GM21423 (cell line): ENCODE measurements around the gene POU5F1.
"Not testable (repeated sequence)": the region's sequence is repeated elsewhere in the genome, so short reads cannot be mapped to it uniquely, and the experiment has no call there.

Experiments
- ATAC-seq: cut with Tn5 transposase; IDR thresholded peaks from one replicate; pipeline ENCODE4 v1.9.1; 2021; ENCODE audit warnings: mild to moderate bottlenecking, moderate library complexity; ENCODE audit not compliant: unreplicated experiment

POU5F1 gene

DNA sequence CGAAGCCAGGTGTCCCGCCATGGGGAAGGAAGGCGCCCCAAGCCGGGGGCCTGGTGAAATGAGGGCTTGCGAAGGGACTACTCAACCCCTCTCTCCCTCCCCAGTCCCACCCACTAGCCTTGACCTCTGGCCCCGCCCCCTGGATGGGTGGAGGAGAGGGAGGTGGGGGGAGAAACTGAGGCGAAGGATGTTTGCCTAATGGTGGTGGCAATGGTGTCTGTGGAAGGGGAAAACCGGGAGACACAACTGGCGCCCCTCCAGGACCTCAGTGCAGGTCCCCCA lies at the start of gene POU5F1:
Gene POU5F1, minus strand, starts transcription at position 83 of the 282 bp plus-strand sequence. Its CDS starts 62 bp downstream, at position 21.
- ATAC-seq, result no peak

DNA sequence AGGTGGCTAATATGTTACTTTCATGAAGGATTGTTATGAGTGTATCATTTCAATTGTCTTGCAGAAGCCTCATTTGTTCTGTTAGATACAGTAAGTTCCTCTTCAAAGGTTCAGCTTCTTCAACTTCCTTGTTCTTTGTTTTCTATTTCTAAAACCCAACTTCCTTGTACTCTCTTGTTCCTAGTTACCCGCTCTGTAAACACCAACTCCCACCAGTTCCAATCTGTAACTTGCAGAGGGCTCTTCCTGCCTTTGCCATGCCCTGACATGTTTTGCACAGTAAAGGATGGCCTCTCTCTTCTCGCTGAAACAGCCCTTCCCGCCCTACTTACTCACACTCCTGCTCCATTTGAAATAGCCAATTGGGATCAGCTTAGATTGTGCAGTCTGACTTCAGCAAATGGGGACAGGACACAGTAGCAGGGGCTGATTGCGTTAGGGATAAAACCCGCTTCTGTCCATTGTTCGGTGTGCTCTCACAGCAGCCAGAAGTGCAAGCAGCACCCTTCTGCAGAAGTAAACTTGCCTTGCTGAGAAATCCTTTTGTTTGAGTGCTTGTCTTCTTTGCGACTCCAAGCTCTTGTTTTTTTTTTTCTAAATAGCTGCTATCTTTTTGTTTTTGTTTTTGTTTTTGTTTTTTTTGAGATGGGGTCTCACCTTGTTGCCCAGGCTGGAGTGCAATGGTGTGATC lies 45.9 kb upstream of the POU5F1 start:
- ATAC-seq, result no peak

- not testable (repeated sequence) for ATAC-seq
These were observed 44.7 kb upstream of the POU5F1 start for GRCh38 chr6:31215216-31215615.

GRCh38 chr6:31214516-31214915 lies 44.0 kb upstream of the POU5F1 start:
- ATAC-seq, result no peak

DNA sequence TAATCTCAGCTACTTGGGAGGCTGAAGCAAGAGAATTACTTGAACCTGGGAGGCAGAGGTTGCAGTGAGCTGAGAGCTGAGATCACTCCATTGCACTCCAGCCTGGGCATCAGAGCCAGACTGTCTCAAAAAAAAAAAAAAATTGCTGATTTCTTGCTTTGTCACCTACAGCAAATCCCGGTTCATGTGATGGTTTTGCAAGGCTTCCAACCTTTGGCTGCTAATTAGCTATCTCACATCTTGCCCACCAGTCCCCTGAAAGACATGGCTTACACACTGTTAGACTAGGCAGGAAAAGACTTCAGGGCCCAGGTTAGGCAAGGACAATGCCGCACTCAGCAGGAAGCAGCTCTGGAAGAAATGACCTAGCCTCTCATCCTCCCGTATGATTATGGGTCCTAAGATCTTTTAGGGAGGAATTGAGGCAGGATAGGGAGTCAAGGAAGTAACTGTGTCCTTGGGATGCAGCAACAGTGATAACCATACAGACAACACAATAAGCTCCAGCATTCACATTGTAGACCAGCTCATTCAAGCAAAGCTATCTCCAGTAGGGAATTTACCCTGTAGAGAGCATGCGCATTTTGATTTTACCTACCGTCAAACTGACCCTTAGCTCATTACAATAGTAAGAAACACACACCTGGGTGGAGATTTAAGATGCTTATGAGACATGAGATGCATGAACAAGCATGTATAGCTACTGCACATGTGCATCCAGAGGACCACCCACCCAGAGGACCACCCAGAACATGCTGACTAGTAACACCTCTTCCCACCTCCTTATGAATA lies 40.5 kb upstream of the POU5F1 start:
- ATAC-seq, result no peak

DNA sequence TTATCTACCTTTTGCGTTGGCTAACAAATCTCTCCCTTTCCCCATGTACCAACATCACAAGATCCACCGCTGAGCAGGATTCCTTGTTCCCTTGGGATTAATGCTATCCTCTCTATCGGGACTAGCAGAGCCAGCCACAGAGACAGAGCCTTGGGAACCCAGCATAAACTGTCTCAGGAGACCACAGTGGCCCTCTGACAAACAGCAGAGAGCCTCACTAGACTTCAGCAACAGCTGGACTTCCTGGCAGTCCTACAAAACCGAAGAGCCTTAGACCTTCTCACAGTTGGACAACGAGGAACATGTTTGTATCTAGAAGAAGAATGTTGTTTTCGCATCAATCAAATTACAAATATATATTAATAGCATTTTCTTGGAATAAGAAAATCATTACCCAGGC lies 39.6 kb upstream of the POU5F1 start:
- no peak for ATAC-seq

GRCh38 chr6:31209137-31209536 lies 38.7 kb upstream of the POU5F1 start:
- ATAC-seq, result no peak

- ATAC-seq, result no peak
These were observed 38.0 kb upstream of the POU5F1 start for GRCh38 chr6:31208506-31208905.

DNA sequence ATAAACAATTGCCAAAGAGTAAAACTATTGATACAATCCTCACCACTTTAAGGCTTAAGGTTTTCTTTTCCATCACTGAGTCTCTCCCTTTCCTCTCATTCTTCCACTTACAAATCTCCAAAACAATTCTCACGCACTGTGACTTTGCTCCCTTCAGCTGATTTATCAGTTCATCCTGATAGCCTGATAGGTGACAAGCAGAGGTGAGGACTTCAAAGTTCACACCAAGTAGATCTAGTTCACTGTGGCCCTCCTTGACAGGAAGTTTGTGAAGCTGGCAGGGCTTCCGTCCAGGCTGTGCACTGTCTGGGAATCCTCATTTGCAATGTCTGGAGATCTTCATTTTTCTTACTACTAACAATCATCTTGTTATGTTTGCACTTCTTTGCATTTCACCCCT lies 35.2 kb upstream of the POU5F1 start:
- no peak for ATAC-seq

DNA sequence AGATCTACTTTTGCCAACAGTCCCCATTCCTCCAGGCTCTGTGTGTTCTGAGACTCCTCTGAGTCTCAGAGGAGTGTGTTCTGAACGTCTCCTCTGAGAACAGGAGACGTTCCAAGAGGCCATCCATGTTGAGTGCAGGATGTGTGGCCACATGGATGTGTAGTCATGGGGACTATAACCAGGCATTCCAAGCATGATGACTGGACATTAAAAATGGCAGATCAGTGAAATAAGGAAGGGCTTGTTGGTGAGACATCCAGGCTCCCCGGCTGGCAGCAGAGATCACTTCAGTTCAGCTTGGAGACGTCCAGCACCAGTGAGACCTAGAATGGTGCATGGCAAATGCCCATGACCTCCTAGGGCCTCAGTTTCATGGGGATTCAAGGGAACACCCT lies 34.3 kb upstream of the POU5F1 start:
- no peak for ATAC-seq

GRCh38 chr6:31203345-31203979 lies 33.0 kb upstream of the POU5F1 start:
- ATAC-seq, result peak; percentile 61

DNA sequence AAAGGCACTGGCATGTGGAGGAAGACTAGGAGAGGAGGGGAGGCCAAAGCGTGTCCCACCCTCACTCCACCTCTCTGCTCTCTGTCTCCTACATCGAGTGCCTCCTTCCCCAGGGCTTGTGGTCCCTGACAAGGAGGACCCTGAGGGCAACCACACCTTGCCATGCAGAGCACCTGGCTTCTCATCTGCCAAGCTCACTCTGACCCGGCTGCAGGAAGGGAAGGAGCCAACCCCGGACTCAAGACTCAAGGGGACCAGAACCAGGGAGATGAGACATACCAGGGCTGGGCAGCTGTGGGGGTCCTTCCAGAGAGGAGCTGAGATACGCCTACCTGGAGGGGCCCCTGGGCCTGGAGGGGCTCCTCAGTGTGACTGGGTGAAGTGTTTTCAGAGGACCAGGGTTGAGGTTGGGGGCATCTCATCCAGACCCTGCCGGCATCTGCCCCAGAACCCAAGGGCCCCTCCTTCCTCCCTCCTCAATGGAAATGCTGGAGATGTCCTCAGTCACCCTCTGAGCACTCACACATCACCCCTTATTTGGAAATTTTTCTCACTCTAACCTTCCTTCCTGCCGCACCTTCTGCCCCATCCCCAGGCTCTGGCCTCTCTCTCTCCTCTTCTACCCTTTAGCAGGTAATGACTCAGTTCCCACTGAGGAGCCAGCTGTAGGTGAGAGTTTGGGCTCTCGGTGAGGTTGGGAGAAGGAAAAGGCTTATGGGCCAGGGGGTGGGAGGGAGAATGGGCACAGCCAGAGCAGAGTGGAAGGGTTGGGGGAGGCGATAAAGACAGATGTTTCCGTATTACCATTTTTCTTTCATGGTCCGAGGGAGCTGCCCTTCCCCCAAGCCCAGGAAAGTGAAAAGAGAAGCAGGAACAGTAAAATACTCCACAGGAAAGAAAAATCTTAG lies 32.0 kb upstream of the POU5F1 start:
- no peak for ATAC-seq

DNA sequence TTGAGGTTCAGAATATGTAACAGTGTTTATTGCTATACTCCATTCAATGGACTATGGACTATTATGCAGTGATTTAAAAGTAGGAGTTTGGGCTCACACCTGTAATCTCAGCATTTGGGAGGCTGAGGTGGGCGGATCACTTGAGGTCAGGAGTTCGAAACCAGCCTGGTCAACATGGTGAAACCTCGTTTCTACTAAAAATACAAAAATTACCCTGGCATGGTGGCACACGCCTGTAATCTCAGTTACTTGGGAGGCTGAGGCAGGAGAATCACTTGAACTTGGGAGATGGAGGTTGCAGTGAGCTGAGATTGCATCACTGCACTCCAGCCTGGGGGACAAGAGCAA lies 28.6 kb upstream of the POU5F1 start:
- ATAC-seq, result not testable (repeated sequence)

DNA sequence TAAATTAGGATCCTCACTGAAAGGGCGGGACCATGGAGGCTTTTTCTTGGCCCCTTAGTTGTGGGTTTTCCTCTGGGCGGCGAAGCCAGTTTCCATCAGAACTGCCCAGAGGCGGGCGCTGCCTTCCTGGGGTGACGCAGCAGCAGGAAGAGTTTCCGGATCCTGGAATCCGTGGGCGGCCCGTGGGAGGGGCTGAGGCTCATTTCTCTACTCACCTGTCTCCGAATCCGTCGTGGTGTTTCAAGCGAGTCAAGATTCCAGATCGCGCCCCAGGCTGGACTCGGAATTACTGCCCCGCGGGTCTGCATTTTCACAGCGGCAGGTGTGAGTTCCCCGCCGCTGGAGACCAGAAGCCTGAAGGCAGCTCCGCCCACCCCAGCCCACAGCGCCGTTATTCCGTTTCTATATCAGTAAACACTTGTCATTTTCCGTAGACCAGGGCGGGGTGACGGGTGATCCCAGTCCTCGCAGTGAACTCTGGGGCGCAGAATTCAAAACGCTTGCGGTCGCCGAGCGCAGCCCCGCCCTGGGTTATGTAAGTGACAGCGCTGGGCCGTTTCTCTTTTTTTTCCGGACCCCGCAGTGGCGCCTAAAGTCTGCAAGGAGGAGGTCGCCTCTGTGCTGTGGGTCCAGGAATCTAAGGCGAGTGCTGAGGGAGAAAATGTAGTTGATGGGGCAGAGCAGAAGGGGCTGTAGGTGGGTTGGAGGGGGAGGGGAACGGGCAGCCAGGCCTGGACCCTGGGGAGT lies 27.2 kb upstream of the POU5F1 start:
- ATAC-seq, result peak; percentile 66

DNA sequence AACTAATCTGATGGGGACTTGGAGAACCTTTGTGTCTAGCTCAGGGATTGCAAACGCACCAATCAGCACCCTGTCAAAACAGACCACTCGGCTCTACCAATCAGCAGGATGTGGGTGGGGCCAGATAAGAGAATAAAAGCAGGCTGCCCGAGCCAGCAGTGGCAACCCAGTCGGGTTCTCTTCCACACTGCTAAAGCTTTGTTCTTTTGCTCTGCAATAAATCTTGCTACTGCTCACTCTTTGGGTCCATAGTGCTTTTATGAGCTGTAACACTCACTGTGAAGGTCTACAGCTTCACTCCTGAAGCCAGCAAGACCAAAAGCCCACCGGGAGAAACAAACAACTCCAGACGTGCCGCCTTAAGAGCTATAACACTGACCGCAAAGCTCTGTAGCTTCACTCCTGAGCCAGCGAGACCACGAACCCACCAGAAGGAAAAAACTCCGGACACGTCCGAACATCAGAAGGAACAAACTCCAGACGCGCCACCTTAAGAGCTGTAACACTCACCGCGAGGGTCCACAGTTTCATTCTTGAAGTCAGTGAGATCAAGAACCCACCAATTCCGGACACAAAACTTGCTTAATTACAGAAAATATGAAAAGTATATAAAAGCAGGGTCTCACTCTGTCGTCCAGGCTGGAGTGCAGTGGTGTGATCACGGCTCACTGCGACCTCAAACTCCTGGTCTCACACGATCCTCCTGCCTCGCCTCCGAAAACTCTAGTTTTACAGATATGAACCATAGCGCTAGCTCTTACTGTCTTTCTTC lies 26.0 kb upstream of the POU5F1 start:
- ATAC-seq, result not testable (repeated sequence)

- not testable (repeated sequence) for ATAC-seq
These were observed 25.0 kb upstream of the POU5F1 start for GRCh38 chr6:31195308-31195979.

GRCh38 chr6:31194061-31194834 lies 23.8 kb upstream of the POU5F1 start:
- no peak for ATAC-seq

DNA sequence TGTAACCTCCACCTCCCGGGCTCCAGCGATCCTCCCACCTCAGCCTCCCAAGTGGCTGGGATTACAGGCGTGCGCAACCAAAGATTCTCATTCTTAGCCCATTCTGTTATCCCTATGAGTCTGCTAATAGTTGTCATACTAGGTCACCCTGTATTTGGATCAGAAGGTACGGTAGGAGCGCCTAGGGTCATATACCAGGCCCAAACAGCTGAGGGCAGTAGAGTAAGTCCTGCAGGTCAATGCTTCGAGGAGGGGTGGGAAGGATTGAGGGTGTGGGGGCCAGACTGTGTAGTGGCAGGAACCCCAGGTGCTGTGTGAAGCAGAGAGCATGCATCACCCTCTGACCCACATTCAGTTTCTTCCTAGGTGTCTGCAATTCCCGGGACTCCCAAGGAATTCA lies 22.7 kb upstream of the POU5F1 start:
- no peak for ATAC-seq
